Suprapubic skin (tissue), 4 donors: ENCODE measurements around the gene PUM1. TPM values are rescaled to one million over a fixed set of nuclear protein-coding genes. Genes with fewer than 3 reads are reported as not detected.
A peak's percentile ranks its signal among the peaks of the same experiment; 100 is the strongest.

Experiments used
- DNase-seq, 2 donors: peaks; one replicate each; pipeline ENCODE4 v3.0.0-alpha.2; 2019; ENCODE audit warnings: low spot score in 2 of 2
- H3K27ac ChIP-seq: fragments of 200-600 bp; sonication (generic); one replicate; pipeline ENCODE4 v1.5.1; 2019
- H3K27me3 ChIP-seq: fragments of 200-600 bp; sonication (generic); one replicate; pipeline ENCODE4 v1.5.1; 2019
- H3K36me3 ChIP-seq: fragments of 200-600 bp; sonication (generic); one replicate; pipeline ENCODE4 v1.5.1; 2019
- H3K4me1 ChIP-seq: fragments of 200-600 bp; sonication (generic); one replicate; pipeline ENCODE4 v1.5.1; 2019
- H3K4me3 ChIP-seq: fragments of 200-600 bp; sonication (generic); one replicate; pipeline ENCODE4 v1.5.1; 2019; ENCODE audit warnings: mild to moderate bottlenecking
- H3K9me3 ChIP-seq: fragments of 200-600 bp; sonication (generic); one replicate; pipeline ENCODE4 v1.5.1; 2019
- EP300 ChIP-seq: sonication (generic); formaldehyde crosslinking; IDR thresholded peaks from one replicate; pipeline ENCODE4 v1.6.1; 2017; ENCODE audit warnings: antibody characterized with exemption
- POLR2A ChIP-seq, 2 donors: fragments of 450-650 bp; IDR thresholded peaks; one replicate each; pipeline ENCODE4 v1.6.1; 2017; ENCODE audit warnings: antibody characterized with exemption in 2 of 2, mild to moderate bottlenecking in 2 of 2, moderate library complexity in 2 of 2
- POLR2AphosphoS5 ChIP-seq, 3 donors: sonication (generic); formaldehyde crosslinking; IDR thresholded peaks; one replicate each; pipeline ENCODE4 v1.6.1; 2017; ENCODE audit warnings: antibody characterized with exemption in 3 of 3
- WGBS: methylation state at CpG from one replicate; pipeline ENCODE4 v1.1.5; 2018; 5-methylcytosine and 5-hydroxymethylcytosine counted together
- total RNA-seq, 4 donors: library from RNA; depleted of rRNA; stranded (reverse); fragments of >200 nt; gene quantifications; one replicate each; pipeline ENCODE4 v1.1.0, GENCODE V29; 2016
- TF ChIP-seq, protein P1 (sequence below), 2 donors: fragments of 200-600 bp in 1 of 2; fragments of 450-650 bp in 1 of 2; sonication (generic) in 1 of 2; IDR thresholded peaks; one replicate each; pipeline ENCODE4 v1.5.1; 2016 to 2019; ENCODE audit warnings: antibody characterized with exemption in 2 of 2, mild to moderate bottlenecking in 1 of 2, moderate library complexity in 1 of 2

PUM1 gene
- total RNA-seq, 4 donors from 2014 or later: 100 to 132 (median 110) TPM

DNA sequence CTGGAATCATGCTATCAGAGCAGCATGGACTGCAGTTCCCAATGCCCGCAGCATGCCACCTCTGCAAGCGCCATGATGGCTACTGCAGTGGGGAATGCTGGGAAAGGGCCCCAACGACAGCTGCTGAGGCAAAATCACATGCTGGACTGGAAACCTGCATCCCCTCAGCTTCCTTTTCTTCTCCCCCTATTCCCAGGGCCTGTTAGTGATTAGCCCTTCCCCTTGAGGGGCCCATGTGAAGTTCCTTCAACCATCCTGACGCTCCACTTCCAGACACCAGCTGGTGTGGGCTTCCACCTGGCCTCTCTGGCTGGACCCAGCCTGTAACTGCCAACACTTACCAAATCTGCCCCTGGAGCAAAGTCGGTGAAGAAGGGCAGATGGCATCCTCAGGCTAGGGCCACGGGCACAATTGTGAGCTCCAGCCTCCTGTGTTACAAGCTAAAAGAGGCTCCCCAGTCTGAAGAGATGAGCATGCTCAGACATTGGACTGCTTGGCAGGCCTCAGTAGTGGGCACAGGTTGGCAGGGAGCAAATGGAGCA, 134.8 kb downstream of the PUM1 start:
- WGBS: 60% methylated on average over 6 of the region's 6 CpGs
- Histone ChIP-seq H3K4me3 (no peak overlapping the region), H3K36me3 (peaks cover 43% of the 10 kb centered on the region), H3K27me3 (no peaks in the 10 kb centered on the region), H3K4me1 (no peaks in the 10 kb centered on the region), H3K9me3 (no peaks in the 10 kb centered on the region), H3K27ac (no peak overlapping the region)
- DNase-seq: no peak
- no peak for TF ChIP-seq POLR2AphosphoS5 (IDR thresholded peaks at IDR 0.05)
- no peak for TF ChIP-seq EP300
- TF ChIP-seq, protein P1, sequence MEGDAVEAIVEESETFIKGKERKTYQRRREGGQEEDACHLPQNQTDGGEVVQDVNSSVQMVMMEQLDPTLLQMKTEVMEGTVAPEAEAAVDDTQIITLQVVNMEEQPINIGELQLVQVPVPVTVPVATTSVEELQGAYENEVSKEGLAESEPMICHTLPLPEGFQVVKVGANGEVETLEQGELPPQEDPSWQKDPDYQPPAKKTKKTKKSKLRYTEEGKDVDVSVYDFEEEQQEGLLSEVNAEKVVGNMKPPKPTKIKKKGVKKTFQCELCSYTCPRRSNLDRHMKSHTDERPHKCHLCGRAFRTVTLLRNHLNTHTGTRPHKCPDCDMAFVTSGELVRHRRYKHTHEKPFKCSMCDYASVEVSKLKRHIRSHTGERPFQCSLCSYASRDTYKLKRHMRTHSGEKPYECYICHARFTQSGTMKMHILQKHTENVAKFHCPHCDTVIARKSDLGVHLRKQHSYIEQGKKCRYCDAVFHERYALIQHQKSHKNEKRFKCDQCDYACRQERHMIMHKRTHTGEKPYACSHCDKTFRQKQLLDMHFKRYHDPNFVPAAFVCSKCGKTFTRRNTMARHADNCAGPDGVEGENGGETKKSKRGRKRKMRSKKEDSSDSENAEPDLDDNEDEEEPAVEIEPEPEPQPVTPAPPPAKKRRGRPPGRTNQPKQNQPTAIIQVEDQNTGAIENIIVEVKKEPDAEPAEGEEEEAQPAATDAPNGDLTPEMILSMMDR (IDR thresholded peaks at IDR 0.05): no peak
- no peak for TF ChIP-seq POLR2A (IDR thresholded peaks at IDR 0.05)

DNA sequence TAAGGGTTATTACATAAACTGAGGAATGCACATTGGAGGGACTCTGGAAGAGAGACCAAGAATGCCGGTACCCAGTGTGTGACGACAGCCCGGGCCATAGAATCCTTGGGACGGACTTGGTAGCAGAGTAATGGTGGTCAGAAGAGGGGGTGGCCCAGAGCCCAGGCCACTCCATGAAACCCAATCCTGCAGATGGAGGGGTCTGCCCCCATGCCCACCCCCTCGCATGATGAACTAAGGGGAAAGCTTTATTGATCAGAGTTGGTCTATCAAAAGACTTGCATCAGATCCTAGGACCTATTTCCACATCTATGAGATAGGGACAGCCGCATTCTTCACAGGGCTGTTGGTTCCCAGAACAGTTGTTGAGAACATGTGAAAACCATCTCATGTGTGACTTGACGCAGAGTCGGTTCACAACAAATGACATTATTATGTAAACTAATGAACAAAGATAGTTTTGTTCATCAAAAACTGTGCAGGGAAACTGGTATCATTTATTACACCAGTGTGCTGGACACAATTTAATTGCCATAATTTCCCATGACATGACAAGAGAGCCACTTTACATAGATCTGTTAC, 135.5 kb downstream of the PUM1 start:
- no peaks in the 10 kb centered on the region for H3K4me1 ChIP-seq
- DNase-seq: no peak
- peaks cover 38% of the 10 kb centered on the region for H3K36me3 ChIP-seq
- WGBS: 78% methylated on average over 8 of the region's 8 CpGs
- no peaks in the 10 kb centered on the region for H3K27me3 ChIP-seq
- no peak overlapping the region for H3K27ac ChIP-seq
- TF ChIP-seq POLR2AphosphoS5 (IDR thresholded peaks at IDR 0.05) (no peak), POLR2A (IDR thresholded peaks at IDR 0.05) (no peak), EP300 (no peak)
- TF ChIP-seq, protein P1 (IDR thresholded peaks at IDR 0.05): no peak
- H3K9me3 ChIP-seq: no peaks in the 10 kb centered on the region
- no peak overlapping the region for H3K4me3 ChIP-seq

DNA sequence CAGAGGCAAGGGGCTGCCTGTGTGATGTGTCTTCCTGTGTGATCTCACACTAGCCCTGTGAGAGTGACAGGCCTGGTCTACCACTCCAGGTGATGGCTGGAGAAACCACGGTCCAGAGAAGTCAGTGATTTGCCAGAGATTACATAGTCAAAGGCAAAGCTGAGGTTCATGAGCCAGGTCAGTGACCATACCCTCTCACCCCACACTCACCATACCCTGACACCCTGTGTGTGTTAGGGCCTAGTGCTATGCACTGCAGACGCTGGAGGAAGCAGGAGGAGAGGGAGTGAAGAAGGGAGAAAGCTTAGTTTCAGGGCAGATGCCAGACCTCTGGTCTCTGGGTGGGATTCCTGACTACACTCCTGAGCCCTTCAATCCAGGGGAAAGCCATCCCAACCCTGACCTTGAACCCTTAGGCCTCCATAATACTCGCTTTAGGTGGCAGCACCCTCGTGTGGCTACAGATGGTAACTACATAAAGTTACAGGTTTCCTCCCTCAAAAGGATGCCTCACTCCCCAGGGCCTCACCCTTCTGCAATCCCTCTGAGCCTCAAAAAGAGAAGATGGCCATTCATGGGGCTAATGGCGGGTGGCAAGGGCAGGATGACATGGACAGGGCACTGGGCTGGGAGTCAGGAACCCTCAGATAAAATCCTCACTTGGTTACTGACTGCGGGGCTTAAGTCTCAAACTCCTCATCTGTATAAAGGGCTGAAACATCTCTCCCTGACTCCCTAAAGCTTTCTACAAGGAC, 136.2 kb downstream of the PUM1 start:
- DNase-seq: no peak
- Histone ChIP-seq H3K27ac (no peak overlapping the region), H3K9me3 (no peaks in the 10 kb centered on the region), H3K36me3 (peaks cover 31% of the 10 kb centered on the region), H3K4me1 (no peaks in the 10 kb centered on the region), H3K27me3 (no peaks in the 10 kb centered on the region), H3K4me3 (no peak overlapping the region)
- TF ChIP-seq POLR2A (IDR thresholded peaks at IDR 0.05) (no peak), EP300 (no peak), POLR2AphosphoS5 (IDR thresholded peaks at IDR 0.05) (no peak)
- TF ChIP-seq, protein P1 (IDR thresholded peaks at IDR 0.05): peak; percentile 39 to 69
- WGBS: 82% methylated on average over 4 of the region's 6 CpGs

DNA sequence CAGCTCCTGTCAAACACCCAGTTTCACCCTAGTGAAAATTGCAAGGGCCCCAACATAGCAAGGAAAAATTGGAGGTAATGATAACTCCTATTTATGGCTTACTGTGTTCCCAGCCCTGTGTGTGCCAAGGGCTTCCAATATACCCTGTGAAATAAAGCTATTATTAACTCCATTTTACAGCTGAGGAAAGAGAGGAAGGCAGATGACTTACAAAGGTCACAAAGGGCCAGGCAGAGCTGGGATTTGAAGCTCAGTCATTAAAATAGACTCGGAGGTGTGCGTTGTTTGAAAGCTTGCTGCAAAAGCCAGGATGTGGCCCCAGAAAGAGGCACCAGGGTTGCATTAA, 136.8 kb downstream of the PUM1 start:
- Histone ChIP-seq H3K36me3 (peaks cover 26% of the 10 kb centered on the region), H3K27ac (no peak overlapping the region), H3K27me3 (no peaks in the 10 kb centered on the region), H3K4me1 (no peaks in the 10 kb centered on the region), H3K4me3 (no peak overlapping the region), H3K9me3 (no peaks in the 10 kb centered on the region)
- DNase-seq: no peak
- 86% methylated on average over 2 of the region's 2 CpGs for WGBS
- TF ChIP-seq, protein P1 (IDR thresholded peaks at IDR 0.05): no peak
- TF ChIP-seq POLR2A (IDR thresholded peaks at IDR 0.05): no peak

DNA sequence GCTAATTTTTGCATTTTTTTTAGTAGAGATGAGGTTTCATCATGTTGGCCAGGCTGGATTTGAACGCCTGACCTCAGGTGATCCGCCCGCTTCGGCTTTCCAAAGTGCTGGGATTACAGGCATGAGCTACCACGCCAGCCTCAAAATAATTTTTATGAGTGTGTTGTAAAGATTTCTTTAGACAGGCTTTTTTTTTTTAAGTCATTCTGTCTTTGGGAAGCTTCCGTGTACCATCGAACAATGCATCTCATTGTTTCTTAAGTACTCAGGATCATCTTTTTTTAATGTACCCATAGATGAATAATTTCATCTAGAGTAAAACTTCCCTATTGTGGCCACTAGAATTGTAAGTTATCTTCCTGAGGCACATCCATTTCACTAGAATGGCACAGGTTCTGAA, 137.3 kb downstream of the PUM1 start:
- H3K36me3 ChIP-seq: peaks cover 20% of the 10 kb centered on the region
- H3K27ac ChIP-seq: no peak overlapping the region
- H3K4me3 ChIP-seq: no peak overlapping the region
- no peaks in the 10 kb centered on the region for H3K9me3 ChIP-seq
- no peak for DNase-seq
- TF ChIP-seq, protein P1 (IDR thresholded peaks at IDR 0.05): no peak
- TF ChIP-seq POLR2AphosphoS5 (IDR thresholded peaks at IDR 0.05) (no peak), POLR2A (IDR thresholded peaks at IDR 0.05) (no peak), EP300 (no peak)
- no peaks in the 10 kb centered on the region for H3K4me1 ChIP-seq
- H3K27me3 ChIP-seq: no peaks in the 10 kb centered on the region
- 87% methylated on average over 7 of the region's 7 CpGs for WGBS
